T1000 (cell line): ENCODE data around the gene RANGRF.
A peak's percentile ranks its signal among the peaks of the same experiment; 100 is the strongest.
"Not testable (repeated sequence)": the region's sequence is repeated elsewhere in the genome, so short reads cannot be mapped to it uniquely, and the experiment has no call there.

ENCODE experiments used
- DNase-seq: peaks from one replicate; lab custom pipeline; 2025; ENCODE audit warnings: mixed read lengths; lab: John Stamatoyannopoulos, UW

RANGRF gene, protein sequence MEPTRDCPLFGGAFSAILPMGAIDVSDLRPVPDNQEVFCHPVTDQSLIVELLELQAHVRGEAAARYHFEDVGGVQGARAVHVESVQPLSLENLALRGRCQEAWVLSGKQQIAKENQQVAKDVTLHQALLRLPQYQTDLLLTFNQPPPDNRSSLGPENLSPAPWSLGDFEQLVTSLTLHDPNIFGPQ

GRCh38 chr17:8288336-8289102 lies at the start of gene RANGRF:
Gene RANGRF, plus strand, starts transcription at chr17:8288670. Its CDS starts 119 bp downstream, at chr17:8288789.
- DNase-seq: peak; percentile 70

- DNase-seq: no peak
These were observed 44.6 kb upstream of the RANGRF start for GRCh38 chr17:8243827-8244226.

GRCh38 chr17:8244768-8245167 lies 43.7 kb upstream of the RANGRF start:
- DNase-seq: no peak

GRCh38 chr17:8248751-8249607 lies 39.5 kb upstream of the RANGRF start, which contains the start of gene PFAS:
Gene PFAS, plus strand, starts transcription at chr17:8249289. Its CDS starts 4,649 bp downstream, at chr17:8253938.
- DNase-seq: peak; percentile 85

DNA sequence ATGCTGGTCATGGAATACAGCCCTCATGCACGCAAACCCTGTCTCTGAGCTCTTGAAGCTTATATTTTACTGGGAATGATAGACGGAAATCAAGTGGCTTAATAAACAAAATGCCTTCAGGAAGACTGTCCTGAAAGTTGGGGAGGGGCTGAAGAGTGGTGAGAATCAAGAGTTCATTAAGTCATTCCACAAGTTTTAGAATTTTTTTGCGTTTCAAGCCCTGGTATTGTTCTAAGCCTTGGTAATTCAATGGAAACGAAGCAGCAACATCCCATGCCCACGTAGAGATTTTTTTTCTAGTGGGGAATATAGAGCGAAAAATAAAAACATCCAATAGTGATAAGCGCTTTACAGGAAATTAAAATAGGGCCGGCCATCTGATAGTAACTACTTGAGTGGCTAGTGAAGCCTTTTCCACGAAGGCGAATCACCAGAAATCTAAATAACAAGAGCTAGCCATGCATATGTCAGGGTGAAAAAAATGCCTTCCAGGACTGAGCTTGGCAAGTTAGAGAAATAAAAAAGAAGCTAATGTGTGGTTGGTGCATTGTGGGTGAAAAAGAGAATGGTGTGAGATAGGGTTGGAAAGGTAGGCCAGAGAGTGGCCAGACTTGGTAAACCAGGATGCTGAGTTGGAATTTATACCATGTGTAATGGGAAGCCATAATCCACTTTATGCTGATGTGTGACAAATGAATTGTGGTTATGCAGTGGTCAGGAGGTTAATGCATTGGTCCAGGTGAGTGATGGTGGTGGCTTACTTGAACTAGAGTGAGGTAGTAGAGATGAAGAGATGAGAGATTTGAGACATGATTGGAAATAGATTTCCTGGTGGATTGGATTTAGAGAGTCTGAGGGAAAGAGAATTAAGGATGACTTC lies 38.6 kb upstream of the RANGRF start:
- DNase-seq: no peak

DNA sequence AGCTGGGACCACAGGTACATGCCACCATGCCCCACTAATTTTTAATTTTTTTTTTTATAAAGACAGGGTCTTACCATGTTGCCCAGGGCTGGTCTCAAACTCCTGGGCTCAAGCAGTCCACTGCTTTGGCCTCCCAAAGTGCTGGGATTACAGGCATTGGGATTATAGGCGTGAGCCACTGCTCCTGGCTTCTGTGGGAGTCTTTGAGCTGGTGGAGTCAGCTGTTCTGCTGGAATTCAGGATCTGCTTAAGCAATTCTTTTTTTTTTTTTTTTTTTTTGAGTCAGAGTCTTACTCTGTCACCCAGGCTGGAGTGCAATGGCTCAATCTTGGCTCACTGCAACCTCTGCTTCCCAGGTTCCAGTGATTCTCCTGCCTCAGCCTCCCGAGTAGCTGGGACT lies 37.1 kb upstream of the RANGRF start:
- not testable (repeated sequence) for DNase-seq

DNA sequence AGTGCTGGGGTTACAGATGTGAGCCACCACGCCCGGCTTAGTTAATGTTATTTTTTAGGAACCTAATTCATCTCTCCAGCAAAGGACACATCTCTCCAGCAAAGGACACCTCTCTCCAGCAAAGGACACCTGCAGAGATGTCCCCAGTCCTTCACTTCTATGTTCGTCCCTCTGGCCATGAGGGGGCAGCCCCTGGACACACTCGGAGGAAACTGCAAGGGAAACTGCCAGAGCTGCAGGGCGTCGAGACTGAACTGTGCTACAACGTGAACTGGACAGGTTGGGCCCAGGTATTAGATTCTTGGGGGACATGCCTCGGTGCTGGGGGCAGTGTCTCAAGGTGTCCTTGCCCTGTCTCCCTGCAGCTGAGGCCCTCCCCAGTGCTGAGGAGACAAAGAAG lies 34.7 kb upstream of the RANGRF start:
- DNase-seq: no peak

DNA sequence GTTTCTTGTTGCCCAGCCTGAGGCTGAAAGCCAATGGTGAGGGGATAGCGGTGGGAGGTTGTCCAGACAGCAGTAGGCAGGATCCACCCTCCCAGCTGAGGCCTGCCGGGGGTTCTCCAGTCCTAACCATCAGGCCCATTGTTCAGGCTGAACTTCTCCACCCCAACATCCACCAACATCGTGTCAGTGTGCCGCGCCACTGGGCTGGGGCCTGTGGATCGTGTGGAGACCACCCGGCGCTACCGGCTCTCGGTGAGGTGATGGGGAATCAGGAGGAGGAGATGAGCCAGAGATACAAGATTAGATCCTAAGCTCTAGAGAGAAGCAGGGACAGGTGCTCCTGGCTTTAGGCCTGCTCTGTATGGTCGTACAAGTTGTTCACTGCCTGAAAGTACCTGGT lies 33.6 kb upstream of the RANGRF start:
- DNase-seq: no peak

- no peak for DNase-seq
These were observed 33.0 kb upstream of the RANGRF start for GRCh38 chr17:8255499-8255898.

- DNase-seq: no peak
These were observed 32.2 kb upstream of the RANGRF start for GRCh38 chr17:8256291-8256690.

- DNase-seq: no peak
These were observed 31.8 kb upstream of the RANGRF start for GRCh38 chr17:8256691-8257090.

- no peak for DNase-seq
These were observed 30.7 kb upstream of the RANGRF start for GRCh38 chr17:8257801-8258200.

DNA sequence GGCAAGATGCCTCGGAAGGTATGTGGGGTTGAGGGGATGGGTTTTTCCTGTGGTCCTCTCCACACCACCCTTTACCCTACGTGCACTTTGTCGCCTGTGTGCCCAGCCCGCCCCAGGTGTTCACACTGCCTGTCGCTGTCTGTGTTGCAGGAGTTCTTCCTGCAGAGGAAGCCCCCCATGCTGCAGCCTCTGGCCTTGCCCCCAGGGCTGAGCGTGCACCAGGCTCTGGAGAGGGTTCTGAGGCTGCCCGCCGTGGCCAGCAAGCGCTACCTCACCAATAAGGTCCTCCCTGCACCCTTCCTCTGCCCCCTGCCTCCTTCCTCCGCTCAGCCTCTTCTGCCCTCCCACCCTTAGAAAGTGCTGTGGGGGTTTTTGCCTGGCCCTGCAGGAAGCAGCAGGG lies 24.1 kb upstream of the RANGRF start:
- DNase-seq: no peak

DNA sequence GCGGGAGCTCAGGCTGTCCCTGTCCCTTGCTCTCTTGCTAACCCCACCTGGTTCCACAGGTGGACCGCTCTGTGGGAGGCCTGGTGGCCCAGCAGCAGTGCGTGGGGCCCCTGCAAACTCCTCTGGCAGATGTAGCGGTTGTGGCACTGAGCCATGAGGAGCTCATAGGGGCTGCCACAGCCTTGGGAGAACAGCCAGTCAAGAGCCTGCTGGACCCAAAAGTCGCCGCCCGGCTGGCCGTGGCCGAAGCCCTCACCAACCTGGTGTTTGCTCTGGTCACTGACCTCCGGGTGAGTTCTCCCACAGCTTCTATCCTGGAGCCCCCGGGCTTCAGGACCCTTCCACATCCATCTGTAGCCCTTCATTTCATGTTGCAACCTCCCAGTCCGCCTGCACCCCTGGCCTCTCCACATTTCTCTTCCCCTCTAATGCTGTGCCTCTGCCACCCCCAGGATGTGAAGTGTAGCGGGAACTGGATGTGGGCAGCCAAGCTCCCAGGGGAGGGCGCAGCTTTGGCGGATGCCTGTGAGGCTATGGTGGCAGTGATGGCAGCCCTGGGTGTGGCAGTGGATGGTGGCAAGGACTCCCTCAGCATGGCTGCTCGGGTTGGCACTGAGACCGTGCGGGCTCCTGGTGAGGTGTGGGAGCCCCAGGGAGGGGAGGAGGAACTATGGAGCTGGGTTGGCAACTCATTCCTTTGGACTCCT lies 23.5 kb upstream of the RANGRF start:
- DNase-seq: no peak

DNA sequence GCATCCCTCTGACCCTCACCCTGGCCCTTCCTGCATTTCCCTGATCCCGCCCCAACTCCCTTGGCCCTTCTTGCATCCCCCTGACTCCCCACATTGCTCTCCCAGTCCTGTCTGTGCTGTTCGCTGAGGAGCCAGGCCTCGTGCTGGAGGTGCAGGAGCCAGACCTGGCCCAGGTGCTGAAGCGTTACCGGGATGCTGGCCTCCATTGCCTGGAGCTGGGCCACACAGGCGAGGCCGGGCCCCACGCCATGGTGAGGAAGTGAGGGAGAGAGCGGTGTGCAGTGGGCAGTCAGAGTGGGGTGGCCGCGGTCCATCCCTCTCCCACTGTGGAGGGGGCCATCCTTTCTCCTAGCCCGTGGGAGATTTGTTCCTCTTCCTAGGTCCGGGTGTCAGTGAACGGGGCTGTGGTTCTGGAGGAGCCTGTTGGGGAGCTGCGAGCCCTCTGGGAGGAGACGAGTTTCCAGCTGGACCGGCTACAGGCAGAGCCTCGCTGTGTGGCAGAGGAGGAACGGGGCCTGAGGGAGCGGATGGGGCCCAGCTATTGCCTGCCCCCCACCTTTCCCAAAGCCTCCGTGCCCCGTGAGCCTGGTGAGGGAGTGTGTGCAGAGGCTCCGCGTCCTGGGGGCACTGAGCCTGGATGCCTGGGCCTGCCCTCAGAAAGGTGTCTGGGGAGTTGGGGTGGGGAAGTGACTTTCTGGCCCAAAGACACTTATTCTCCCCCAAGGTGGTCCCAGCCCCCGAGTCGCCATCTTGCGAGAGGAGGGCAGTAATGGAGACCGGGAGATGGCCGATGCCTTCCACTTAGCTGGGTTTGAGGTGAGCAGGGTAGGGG lies 21.6 kb upstream of the RANGRF start:
- no peak for DNase-seq

- no peak for DNase-seq
These were observed 20.9 kb upstream of the RANGRF start for GRCh38 chr17:8267480-8268147.

- no peak for DNase-seq
These were observed 19.7 kb upstream of the RANGRF start for GRCh38 chr17:8268550-8269298.

DNA sequence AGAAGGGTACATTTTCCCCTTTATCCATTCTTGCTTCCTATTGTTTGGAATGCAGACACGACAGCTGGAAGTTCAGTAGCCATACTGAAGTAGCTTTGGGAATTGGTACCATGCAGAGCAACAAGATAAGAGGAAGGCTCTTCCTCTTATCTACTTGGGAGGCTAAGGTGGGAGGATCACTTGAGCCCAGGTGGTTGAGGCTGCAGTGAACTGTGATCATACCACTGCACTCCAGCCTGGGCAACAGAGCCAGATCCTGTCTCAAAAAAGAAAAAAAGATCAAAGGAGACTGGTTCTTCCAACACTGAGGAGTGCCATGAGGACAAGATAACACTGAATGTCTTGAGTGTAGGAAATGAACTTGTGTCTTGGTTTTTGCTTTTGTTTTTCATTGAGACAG lies 16.0 kb upstream of the RANGRF start:
- no peak for DNase-seq
